G401.6 (cell line): ENCODE measurements around the gene KIAA1958.

ENCODE experiments used
- FAIRE-seq: peaks from 2 replicates; lab custom pipeline; 2012; peaks lifted over from hg19 to GRCh38; lab: Jason Lieb, UNC

The KIAA1958 gene

GRCh38 chr9:112605518-112605917 lies 118.9 kb downstream of the KIAA1958 start:
- no peak for FAIRE-seq

DNA sequence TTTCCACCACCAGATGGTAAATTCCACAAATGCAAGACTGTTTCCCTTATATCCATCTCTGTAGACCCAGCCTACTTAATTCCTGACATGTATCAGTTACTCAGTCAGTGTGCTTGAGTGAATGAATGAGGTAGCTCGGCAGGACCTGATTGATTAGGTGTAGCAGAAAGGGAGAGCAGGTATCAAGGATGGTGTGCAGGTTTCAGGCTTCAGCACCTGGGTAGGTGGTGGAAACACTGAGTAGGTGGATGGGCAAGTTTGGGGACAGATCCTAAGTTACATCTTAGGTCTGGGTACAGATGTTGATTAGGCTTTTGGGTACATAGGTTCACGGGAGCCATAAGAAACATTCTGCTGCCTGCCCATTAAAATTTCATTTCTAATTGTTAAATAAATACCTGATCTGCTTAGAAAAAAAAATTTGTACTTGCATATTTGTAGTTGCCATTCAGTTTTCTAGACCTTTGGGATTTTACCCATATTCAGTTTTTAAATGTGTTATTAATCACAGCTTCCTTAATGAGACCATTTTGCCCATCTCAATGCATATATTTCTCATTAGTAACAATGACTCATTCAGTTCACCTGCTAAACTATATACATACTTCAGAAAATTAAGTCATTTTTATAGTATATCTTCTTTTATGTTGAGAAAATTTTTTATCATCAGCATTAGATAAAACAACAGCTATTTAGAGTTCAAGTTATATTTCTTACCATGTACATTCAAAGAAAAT lies 119.5 kb downstream of the KIAA1958 start:
- no peak for FAIRE-seq

- no peak for FAIRE-seq
Measured at GRCh38 chr9:112608851-112609250, 122.2 kb downstream of the KIAA1958 start.

DNA sequence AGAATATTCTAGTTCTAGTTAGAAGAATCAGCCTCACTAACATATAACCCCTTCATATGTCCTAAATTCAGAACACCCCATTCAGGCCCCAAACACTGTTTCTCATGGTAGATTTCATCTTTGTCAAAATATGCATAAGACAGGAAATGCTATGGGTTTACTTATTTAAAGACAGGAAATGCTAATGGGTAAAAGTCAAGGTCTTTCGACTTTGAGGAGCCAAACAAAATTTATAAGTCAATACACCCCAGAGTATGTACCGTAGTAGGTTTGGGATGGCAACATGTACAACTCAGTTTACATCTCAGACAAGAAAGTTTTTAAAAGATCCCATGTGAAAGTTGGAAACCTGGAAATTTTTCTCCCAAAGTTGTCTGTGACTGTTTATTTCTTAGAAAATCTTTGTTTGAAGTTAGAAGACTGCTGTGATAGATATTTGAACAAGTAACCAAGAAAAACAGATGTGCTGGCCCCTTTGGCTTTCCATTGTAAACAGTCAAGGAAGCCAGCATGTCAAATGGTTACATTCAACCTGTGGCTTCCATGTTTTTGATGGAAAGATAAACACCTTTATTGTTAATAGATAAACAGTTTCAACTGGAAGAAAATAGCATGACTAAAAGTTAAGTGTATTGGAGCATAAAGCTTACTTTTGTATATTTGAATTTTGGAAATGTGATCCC lies 129.1 kb downstream of the KIAA1958 start:
- FAIRE-seq = no peak

- no peak for FAIRE-seq
Measured at GRCh38 chr9:112617371-112617770, 130.7 kb downstream of the KIAA1958 start.

DNA sequence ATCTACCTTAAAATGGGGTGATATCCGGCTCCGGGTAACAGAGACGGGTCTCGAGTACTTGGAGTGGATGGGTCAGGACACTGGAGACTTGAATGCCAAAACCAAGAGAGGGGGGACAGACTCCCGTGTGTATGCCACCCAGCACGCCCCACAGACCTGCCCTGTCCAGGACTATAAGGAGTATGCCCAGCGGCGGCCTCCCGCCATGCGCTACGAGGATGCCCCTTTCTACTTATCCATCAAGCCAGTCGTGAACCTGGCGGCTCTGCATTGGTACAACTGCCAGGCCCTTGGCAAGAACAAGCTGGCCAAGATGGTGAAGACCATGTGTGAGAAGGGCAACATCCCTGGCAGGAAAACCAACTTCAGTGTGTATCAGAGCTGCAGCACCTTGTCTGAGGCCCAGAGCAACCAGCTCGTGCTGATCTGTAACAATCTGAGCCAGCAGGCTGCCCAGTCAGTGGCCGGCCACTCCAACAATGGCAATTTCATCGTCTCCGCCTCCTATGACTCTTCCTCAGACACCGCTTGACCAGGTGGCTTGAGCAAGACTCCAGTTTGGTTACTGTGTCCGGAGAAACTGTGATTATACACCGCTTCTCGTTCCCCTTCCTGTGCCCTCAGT lies 131.9 kb downstream of the KIAA1958 start:
- no peak for FAIRE-seq

DNA sequence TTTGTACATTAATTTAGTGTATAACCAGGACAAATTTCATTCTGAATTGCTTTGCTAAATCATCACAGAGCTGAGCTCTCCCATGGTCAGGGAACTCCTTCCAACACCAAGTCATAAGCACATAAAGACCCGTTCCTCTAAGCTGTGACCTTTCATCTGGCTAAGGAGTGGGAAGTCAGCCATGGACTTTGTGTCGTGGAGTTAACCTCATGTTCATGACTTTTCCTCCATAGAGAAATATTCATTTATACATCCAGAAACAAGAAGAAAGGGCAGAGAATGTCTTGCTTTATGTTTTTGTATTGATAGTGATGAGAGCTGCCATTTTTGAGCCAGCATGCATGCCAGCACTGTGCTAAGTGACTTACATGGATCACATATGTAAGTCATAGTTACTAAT lies 133.8 kb downstream of the KIAA1958 start:
- no peak for FAIRE-seq

DNA sequence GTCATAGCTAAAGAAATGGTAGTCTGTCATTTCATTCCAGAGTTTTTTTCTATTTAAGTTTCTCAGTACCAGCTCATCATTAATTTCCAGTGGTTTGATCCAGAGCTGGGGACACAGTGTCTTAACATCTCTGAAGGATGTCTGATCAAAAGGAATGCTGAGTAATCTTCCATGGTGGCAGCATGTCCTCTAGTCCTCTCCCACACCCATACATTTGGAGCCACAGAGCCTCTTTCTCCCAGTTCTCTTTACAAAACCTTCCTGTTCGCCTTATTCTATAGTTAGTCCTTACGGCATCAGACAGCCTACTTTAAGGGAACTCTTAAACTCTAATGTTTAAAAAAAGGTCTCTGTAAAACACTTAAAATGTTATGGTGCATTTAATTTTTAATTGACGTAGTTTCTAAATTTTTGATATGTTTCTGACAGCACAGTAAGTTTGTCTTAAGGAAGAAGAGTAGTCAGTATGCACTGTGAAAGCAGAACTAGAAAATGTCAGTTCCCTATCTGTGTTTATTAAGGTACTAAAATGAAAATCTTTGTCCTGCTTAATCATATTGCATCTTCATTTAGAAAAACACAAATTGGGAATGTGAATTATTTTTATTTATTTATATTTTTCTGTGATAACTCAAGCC lies 134.5 kb downstream of the KIAA1958 start:
- FAIRE-seq = no peak

DNA sequence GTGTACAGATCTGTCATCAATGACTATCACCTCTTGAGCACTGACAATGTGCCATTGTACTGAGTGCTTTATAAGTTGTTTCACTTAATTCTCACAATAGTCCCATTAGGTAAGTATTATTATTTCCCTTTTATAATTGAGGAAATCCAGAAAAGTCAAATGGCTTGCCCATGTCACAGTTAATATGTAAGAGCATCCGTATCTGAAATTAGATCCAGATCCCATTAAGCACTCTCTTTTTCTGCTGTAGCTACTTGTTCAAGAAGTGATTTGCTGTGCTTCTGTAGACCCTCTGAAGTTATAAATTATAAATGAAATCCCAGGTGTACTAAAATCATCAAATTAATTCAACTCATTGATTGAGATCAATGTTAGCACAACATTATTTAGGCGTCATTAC lies 136.6 kb downstream of the KIAA1958 start:
- no peak for FAIRE-seq

DNA sequence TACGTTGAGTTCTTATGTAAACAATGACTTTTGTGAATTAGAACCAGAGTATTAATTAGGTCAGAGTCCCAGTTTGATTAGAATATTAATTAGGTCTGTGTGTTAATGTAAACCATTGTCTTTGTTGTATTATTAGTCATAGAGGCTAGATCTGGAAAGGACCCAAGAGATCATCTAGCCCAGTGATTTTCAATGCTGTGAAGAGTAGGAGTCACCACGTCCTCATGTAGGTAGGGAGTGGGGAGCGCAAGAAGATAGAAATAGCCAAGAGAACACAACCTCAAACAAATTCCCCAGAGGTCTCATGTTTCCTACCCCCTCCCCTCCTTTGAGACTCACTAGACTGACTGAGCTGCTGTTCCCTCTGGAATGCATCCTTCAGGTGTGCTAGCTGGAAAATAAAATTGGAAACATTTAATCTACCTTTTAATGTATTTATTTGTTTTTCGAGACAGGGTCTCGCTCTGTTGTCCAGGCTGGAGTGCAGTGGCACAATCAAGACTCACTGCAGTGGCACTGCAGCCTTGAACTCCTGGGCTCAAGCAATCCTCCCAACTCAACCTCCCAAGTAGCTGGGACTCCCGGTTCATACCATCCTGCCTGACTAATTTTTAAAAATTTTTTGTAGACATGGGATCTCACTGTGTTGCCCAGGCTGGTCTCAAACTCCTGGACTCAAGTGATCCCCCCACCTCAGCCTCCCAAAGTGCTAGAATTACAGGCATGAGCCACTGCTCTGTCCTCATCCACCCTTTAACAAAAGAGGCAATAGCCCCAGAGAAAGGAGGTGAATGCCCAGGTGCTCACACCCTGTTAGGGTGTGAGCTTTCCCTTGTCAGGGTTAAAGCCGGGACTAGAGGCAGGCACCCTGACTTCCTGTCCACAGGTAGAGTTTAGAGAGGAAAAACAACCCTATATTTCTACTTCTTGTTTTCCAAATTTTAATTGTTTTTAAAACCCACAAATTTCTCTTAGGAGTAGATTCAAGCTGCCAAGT lies 138.4 kb downstream of the KIAA1958 start:
- FAIRE-seq = no peak

DNA sequence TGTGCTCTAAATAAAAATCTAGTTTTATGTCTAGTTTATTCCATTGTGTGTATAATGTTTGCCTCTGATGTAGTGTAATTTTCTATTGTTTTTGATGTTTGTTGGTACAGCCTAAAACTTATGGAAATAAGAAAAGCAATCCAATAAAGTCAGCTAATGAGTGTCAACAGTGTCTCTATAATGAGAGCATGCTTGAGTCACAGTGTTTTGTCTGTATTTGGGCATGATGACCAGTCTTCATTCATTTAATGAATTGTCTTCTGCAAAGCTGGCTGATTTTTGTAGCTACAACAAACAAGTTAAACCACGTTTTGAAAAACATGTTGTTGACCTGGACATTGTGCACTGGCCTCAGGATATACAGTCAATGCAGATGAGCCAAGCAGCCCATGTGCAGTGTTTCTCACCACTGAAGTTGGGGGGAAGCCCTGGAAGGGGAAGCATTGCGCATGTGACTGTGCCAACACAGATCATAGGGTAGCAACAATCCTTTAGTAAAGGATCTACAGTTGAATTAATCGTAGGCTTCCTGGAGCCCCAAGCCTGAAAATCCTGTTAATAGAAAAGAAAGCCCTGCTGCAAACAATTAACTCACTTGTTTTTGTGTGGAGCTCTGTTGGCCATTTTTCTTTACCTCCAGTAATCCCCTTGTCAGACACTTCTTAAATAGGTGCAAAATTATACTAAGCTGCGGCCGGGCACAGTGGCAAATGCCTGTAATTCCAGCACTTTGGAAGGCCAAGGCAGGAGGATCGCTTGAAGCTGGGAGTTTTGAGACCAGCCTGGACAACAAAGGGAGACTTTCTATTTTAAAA lies 143.3 kb downstream of the KIAA1958 start:
- FAIRE-seq = no peak

GRCh38 chr9:112631313-112632070 lies 144.9 kb downstream of the KIAA1958 start:
- peak; percentile 33 for FAIRE-seq

DNA sequence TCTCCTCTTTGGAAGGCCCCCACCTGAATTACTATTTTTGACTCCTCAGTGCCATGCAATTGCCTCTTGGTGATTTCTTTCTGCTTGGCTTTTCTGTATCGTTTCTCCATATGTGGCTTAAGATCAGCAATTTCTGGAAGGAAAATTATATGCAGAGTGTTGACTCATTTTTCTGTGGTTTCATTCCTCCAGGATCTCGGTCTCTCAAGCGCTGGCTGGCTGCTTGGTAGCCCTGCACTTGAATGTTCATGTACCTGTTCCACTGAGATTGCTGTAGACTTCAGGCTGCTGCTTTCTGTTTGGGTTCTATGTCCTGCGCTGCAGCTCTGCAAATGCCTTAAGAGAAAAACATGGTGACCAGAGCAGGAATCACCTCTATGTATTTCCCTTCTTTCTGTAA lies 153.7 kb downstream of the KIAA1958 start:
- FAIRE-seq = no peak

GRCh38 chr9:112642126-112642525 lies 155.5 kb downstream of the KIAA1958 start:
- FAIRE-seq = no peak

DNA sequence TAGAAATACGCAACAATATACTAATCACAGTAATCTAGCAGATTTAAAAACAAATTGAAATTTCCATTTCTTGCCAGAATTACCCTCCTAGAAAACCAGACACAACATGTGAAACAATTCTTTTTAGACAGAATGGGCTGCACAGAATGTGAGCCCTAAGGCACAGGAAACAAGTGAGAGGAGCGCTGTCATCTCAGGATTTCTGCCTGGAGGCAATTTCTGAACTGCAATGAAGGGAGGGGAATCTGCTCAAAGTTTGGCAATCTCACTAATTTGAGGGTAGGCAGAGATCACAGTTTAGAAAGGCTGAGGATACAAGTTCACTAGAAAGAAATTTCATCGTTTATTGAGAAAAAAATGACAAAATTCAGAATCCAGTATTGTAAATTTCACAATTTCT lies 161.0 kb downstream of the KIAA1958 start:
- no peak for FAIRE-seq

DNA sequence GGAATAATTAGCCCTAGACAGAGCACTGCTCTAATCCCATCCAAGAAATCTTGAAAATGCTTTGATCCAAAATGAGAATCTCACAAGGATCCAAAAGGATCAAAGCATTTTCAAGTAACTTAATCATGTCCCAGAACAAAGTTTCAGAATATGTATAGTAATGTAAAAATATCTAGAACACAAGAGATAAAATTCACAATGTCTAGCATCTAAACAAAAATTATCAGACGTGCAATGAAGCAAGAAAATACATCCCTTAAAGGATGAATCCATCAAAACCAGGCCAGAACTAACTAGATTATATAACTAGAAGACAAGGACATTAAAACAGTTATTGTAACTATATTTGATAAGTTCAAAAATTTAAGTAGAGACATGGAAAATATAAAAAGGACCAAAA lies 162.0 kb downstream of the KIAA1958 start:
- FAIRE-seq = no peak

DNA sequence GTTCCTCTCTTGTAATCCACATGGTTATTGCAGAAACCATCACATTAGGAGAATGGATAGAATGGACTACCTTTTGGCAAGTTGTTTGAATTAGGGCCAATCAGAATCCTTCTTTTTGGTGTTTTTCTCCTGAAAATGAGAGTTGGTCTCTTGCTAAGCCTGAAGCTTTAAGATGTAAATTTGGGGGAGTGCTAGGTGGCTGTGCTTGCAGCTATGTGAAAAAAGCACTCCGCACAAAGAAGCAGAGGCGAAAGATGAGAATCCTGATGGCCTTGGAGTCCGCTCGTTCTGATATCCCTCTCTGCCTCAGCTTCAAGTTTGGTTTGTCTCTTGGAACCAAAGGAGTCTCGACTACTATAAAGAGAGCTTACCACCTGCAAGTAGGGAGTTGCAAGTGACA lies 167.7 kb downstream of the KIAA1958 start:
- no peak for FAIRE-seq

- FAIRE-seq = no peak
Measured at GRCh38 chr9:112655668-112656067, 169.0 kb downstream of the KIAA1958 start.

DNA sequence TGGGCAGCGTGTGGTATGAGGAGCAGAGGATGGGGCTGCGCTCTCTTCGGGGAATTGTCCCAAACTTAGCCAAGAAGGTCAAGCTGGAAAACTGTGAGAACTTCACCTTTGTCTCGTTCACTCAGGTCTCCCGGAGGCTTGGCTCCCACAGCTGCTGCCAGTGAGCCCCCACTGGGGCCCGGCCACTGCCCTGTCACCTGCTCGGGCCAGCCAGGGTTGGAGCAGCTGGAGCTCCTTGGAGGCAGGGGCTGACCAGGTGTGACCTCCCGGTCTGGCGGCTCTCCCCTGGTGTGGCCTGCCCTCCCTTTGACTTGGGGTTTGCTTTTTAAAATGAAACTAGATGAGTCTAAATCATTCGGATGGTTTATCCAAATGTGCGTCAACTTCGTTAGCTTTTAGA lies 173.3 kb downstream of the KIAA1958 start:
- no peak for FAIRE-seq

GRCh38 chr9:112663681-112664080 lies 177.1 kb downstream of the KIAA1958 start:
- no peak for FAIRE-seq
